ENCODE data around the gene SLC1A5.

GRCh38 chr19:46813839-46814358, 25.5 kb upstream of the SLC1A5 start:
- TF ChIP-seq POLR2A (IDR thresholded peaks at IDR 0.05) (no peak), CTCF (IDR thresholded peaks at IDR 0.05) (no peak)

Measured in tibial nerve (tissue), 3 donors.